Kidney capillary endothelial cell (primary cell): Measurements from ENCODE around the gene LBH.
A peak's percentile ranks its signal among the peaks of the same experiment; 100 is the strongest.

Experiments used
- DNase-seq: peaks from one replicate; pipeline ENCODE4 v3.0.0-alpha.2; 2018; ENCODE audit warnings: low spot score

Gene LBH

GRCh38 chr2:30276455-30276911 lies 45.1 kb downstream of the LBH start:
- DNase-seq: no peak

GRCh38 chr2:30277582-30277981 lies 46.2 kb downstream of the LBH start:
- no peak for DNase-seq

DNA sequence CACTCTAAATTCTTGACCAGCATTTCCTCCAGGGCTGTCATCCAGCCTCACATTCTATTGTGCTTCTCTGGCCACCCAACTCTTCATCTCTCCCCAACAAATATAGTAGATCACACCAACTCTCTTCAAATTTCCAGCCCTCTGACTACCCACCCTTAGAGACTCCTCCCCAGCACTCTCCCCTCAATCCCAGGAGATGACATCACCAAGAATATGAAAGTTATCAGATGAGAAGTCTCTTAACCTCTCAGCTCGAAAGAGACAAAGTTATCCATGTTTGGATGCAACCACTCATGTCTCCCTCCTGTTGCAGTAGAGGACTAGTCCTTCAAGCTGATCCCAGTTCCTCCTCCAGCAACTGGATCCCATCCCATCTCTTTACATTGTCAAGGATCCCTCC lies 47.1 kb downstream of the LBH start:
- no peak for DNase-seq

DNA sequence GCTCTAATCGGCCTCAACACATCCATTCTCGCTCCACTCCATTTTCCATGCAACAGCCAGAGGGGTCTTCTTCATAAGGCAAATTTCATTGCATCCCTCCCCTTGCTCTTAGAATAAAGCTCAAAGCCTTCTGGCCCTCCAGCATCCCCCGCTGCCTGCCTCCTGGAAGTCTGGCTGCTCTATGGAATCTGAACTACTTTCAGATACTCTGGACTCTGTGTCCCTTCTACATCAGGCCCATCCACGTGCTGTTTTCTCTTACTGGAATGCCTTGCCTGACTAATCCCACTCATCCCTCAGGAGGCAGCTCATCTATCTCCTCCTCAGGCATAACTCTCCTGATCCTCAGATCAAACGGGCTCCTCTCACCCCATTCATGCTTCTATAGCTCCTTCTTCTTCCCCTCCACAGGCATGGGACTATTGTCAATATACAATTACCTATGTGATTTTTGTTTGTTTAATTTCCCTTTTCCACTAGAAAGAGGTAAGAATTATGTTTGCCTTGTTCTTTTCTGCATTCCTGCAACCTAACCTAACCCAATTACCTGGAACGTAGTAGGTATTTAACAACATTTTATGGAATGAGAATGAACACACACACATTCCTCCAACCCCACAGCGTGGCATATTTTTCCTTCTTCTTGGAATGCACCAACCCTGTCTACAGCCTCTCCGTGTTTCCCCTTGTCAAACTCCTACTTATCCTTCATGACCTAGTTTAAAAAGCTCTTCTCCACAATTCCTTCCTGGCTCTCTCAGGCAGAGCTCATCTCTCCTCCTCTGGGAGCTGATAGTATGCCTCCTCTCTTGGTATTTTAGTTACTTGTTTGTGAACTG lies 49.5 kb downstream of the LBH start:
- DNase-seq: no peak

- DNase-seq: no peak
Observed at GRCh38 chr2:30282081-30282480, 50.7 kb downstream of the LBH start.

DNA sequence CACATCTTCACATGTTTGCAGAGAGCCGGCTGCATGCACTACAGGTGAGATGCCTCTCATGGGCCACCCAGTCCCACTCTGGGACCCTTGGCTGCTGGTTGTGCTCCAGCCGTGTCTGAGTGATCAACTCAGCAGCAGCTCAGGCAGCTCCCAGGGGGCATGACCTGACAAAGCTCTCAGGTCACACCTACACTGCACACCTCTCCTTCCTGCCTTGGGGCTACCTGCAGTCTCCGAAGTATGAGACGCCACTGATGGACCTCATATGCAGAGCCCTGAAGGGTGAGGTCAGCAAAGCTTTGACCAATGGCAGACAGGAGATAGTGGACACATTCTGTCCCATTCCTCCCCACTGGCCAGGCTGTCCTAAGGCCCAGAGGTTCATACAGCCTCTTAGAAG lies 51.4 kb downstream of the LBH start:
- DNase-seq: no peak

DNA sequence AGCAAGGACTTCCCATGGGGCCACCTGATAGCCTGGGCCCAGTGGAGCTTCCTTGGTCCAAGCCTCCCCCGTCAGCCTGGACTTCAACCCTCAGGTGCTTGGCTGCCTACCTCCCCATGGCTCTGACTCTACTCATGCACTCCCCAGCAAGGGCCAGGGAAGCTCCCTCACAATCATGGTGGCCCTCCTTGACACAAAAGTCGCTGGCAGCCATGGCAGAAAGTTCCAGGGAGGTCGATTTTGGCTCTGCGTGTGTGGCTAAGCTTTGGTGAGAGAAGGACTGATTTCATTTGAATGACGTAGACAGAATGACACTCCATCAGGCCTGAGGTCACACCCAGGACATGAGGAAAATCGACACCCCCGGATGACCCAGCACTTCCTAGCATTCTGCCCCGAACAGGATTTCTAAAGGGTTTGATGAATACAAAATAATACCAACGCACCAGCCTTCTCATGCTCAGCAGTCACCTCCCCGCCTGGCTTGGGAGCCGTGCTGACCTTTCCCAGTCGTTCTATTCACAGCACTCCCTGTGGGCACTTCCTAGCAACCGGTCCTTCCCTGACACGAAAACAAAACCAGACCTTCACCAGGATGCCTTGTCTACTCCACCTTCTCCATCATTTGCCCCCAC lies 52.7 kb downstream of the LBH start:
- DNase-seq: no peak

DNA sequence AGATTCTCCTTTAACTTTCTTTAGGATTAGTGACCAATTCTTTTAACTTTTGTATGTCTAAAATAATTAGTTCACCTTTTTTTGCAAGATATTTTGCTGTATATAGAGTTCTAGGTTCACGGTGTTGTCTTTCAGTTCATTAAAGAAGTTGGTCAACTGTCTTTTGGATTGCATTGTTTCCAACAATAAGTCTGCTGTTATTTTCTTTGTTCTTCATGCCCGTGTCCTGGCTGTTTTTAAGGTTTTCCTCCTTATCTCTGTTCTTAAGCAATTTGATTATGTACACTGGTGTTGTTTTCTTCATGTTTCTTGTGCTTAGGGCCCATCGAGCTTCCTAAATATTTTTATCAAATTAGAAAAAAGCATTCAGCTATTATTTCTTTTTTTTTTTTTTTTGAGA lies 54.4 kb downstream of the LBH start:
- no peak for DNase-seq

GRCh38 chr2:30287190-30287840 lies 56.0 kb downstream of the LBH start:
- DNase-seq: no peak

- no peak for DNase-seq
Observed at GRCh38 chr2:30287857-30288513, 56.7 kb downstream of the LBH start.

- no peak for DNase-seq
Observed at GRCh38 chr2:30288561-30288960, 57.2 kb downstream of the LBH start.

DNA sequence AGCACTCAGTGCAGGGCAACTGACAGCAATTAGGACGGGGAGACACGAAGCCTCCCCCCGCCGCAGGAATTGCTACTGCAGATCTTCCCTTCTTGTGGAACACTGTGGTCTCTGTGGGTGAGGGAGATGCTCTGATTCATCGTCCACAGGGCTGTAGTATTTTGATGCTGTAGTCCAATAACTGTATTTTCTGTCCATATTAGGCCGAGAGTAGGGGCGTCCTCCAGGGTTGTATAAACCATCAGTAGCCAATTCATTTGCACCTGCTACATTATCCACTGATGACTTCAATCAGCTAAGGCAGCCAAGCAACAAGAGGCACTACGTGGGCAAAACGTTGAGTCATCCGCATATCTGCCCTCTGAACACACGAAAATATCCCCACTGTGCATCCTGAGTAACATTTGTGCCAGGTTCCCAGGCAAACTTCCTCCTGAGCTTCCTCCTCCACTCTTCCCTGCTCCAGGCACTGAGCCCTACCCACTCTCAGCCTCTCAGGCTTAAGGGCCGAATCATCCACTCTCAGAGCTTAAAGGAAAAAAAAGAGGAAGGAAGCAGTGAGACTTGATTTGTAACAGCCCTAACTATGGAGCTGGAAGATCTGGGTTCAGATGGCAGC lies 62.1 kb downstream of the LBH start:
- peak; percentile 37 for DNase-seq

DNA sequence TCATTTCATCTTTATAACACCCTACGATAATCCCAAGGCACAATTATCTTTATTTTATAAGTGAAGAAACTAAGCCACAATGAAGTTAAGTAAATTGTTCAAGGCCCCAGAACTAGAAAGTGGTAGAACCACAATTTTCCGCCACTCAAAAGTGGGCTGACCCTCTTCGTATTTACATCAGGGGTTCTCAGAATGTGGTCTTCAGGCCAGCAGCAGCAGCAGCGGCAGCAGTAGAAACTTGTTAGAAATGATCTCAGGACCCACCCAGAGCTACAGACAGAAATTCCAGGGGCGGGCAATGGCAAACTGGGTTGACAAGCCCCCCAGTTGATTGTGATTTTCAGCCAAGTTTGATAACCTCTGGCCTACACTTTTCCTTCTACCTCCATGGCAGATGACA lies 62.8 kb downstream of the LBH start:
- no peak for DNase-seq

DNA sequence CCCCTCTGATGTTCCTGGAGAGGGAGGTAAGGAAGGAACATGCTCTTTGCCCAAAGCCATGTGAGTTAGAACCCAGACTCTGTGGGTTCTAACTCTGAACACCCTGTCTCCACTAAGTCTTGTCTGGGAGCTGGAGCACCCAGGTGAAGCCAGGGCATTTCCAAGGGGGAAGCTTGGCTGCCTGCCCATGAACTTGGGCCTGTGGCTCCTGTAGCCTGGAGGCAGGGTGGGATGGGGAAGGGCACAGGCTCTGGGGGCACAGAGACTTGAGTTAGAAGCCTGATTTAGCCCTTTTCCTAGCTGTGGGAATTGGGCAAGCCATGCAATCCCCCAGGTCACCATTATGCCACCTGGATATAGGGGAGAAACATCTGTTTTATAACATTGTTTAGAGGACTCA lies 65.2 kb downstream of the LBH start:
- no peak for DNase-seq

- no peak for DNase-seq
Observed at GRCh38 chr2:30298302-30298701, 67.0 kb downstream of the LBH start.

DNA sequence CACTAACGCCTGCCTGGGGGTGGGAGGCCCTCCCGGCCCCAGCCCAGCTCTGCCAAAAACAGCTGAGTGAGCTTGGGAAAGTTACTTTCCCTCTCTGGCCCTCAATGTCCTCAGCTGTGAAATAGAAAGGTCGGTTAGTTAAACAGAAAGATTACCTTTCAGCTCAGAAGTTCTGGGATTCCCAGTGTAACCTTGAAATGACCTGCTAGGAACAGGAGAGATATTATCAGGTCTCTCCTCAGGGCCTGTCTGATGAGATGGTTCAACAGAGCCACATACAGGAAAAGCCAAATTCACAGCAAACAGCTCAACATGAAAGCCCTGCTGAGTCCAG lies 68.8 kb downstream of the LBH start:
- no peak for DNase-seq

DNA sequence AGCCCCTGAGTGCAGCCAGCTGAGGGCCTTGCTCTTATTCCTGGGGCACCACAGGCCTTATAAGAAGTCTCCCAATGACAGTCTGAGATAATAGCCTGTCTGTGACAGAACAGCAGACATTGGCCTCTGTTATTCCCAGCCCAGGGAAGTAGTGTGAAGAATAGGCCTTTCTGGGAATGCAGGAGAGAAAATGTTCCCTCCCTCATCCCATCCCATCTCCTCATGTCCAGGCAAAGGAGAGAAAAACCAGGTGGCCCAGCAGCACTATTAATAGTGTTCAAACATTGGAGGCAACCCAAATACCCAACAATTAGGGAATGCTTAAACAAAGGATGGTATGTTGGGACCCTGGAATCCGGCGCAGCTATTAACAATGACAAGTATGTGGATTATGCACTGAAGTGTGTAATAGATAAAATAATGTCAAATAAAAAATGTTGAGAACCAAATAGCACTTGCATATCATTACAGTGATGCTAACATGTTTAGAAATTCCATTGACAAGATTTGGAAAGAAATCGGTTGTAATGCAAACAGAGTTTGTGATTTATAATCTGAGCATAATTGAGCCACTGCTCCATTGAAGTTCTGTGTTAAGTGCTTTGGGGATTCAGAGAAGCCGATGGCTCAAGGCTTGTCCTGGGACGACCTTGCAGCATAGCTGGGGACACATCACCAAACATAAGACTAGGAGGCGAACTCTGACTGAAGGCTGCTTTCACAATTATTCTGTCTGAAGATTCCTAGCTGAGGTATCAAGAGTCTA lies 69.3 kb downstream of the LBH start:
- DNase-seq: no peak

DNA sequence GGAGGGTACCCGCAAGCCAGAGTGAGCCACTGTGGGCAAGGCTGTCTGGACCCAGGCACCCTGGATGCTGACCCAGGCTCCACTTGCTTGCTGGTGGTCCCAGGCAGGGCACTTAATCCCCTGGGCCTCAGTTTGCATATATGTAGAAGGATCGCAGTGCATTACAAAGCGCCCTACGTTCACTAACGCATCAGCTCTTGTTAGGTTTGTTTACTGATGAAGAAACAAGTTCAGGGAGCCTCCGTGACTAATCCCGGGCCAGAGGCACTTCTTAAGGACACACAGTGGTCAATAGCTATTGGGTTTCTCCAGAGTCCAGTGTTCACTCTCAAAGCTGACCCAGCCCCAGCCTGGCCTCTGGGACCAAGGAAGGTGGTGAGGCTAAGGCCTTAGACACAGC lies 70.2 kb downstream of the LBH start:
- DNase-seq: no peak

- no peak for DNase-seq
Observed at GRCh38 chr2:30302566-30302965, 71.2 kb downstream of the LBH start.

GRCh38 chr2:30303095-30303494 lies 71.8 kb downstream of the LBH start:
- no peak for DNase-seq

DNA sequence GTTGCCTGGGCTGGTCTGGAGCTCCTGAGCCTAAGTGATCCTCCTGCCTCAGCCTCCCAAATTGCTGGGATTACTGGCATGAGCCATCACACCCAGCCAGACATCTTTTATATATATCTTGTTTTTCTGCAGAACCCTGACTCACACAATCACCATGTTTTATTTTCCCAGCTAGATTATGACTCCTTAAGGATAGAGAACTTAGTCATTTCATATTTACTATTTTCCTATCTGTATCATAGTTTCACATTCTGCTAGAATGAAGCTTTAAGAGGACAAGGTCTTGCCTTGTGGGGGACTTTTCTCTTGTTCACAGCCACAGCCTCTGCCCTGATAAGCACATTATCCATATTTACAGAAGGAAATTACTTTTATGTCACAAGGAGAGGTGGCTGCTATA lies 73.9 kb downstream of the LBH start:
- DNase-seq: peak; percentile 38

GRCh38 chr2:30306522-30306921 lies 75.2 kb downstream of the LBH start:
- no peak for DNase-seq
